Pancreas (tissue), 10 donors: Measurements from ENCODE around the gene CCDC68. TPM values are rescaled to one million over a fixed set of nuclear protein-coding genes. Genes with fewer than 3 reads are reported as not detected.

Experiments used
- ATAC-seq, 4 donors: fragments of 200-7000 bp; cut with Tn5 transposase; one replicate each; pipeline versions ENCODE4 v1.8.0 to v1.9.1; 2020; ENCODE audit warnings: mild to moderate bottlenecking in 4 of 4, moderate library complexity in 4 of 4
- DNase-seq, 6 donors: peaks; one replicate each; pipeline ENCODE4 v3.0.0-alpha.2; 2020
- FAIRE-seq: peaks from 2 replicates; lab custom pipeline; 2012; peaks lifted over from hg19 to GRCh38; lab: Jason Lieb, UNC
- H3K27ac ChIP-seq, 4 donors: fragments of 200-600 bp; sonication (generic); 1 replicate in 3 of 4; 2 replicates in 1 of 4; pipeline versions ENCODE4 v1.5.0 to v1.8.0; 2020
- H3K27me3 ChIP-seq, 4 donors: fragments of 200-600 bp; one replicate each; pipeline ENCODE4 v1.8.0; 2021
- H3K36me3 ChIP-seq, 3 donors: fragments of 200-600 bp; sonication (generic) in 1 of 3; one replicate each; pipeline versions ENCODE4 v1.5.0 to v1.8.0; 2020 to 2021
- H3K4me1 ChIP-seq, 3 donors: fragments of 200-600 bp; one replicate each; pipeline ENCODE4 v1.8.0; 2021
- H3K4me3 ChIP-seq, 4 donors: fragments of 200-600 bp; sonication (generic) in 2 of 4; one replicate each; pipeline versions ENCODE4 v1.5.0 to v1.8.0; 2020 to 2021
- H3K9me3 ChIP-seq, 4 donors: fragments of 200-600 bp; one replicate each; pipeline ENCODE4 v1.8.0; 2021
- WGBS, 2 donors: extraction: QIAGEN DNeasy Blood & Tissue Kit; methylation state at CpG; one replicate each; pipeline ENCODE4 v1.1.7; 2013; 5-methylcytosine and 5-hydroxymethylcytosine counted together
- intact Hi-C, 3 donors: fragments of 100-400 bp; cut with DNase I; formaldehyde crosslinking; loops; one replicate each; pipeline versions ENCODE4 v1.11.1 to v1.14.2; 2022
- polyA plus RNA-seq, 2 donors: library from polyadenylated mRNA; stranded (reverse); fragments of 200-250 nt; gene quantifications; one replicate each; pipeline ENCODE4 v1.2.3, GENCODE V29; 2013
- total RNA-seq, 6 donors: library from RNA; stranded (reverse); fragmentation: NEBNext Ultra II Directional in 4 of 6; extraction: Animal tissue kit (Norgen Biotek cat#: 25700) in 4 of 6; gene quantifications; one replicate each; pipeline versions ENCODE4 v1.2.1 to v1.2.4, GENCODE V29; 2021 to 2023
- TF ChIP-seq, protein P1 (sequence below), 4 donors: fragments of 200-600 bp; sonication (generic) in 3 of 4; IDR thresholded peaks; one replicate each; pipeline versions ENCODE4 v1.5.0 to v1.8.0; 2021; ENCODE audit warnings: antibody characterized with exemption in 4 of 4
- donor health status: healthy with polysubstance abuse.
- donor health status: DM: no; HTN: no; CAD: no; lungs with moderate emphysema.
- donor health status: DM: no; HTN: no; CAD: no.
- donor health status: control.
- donor health status: control.
- donor health status: Bipolar disorder and iron deficiency.
- donor health status: DM: yes; HTN: yes; CAD: no.
- donor health status: DM: no; HTN: no; CAD: no.
- donor health status: DM: no; HTN: no; CAD: no.
- donor health status: DM: yes; HTN: yes; CAD: no.

CCDC68 gene
- total and polyA plus RNA-seq, 8 donors = 0.79 to 5.0 (median 1.3) TPM

DNA sequence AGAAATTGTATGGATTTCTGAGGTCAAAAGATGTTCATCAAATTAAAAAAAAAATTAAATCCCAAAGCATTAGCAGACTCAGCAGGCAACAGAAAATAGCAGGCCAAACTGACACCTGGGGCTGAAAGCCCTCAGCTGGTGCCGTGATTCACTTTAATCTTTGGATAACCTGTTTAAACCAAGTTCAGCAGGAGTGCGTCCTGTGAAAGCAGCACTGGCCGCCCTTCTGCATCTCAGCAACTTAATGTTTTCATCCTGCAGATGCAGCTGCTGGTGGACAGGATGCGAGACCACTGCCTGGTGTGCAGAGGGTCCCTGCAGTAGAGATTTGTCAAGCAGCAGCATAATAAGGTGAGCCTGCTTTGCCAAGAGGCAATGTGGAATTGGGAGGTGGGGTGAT is 41.2 kb downstream of the CCDC68 start:
- ATAC-seq (no peak), DNase-seq (no peak), FAIRE-seq (no peak)
- intact Hi-C loops = no loop called here
- no peaks in the 10 kb centered on the region for H3K4me1 ChIP-seq
- H3K27ac ChIP-seq = no peak overlapping the region
- 88 to 94% methylated on average over 4 of the region's 4 CpGs for WGBS, 2 donors
- no peak overlapping the region for H3K4me3 ChIP-seq
- no peaks in the 10 kb centered on the region for H3K36me3 ChIP-seq
- no peaks in the 10 kb centered on the region for H3K27me3 ChIP-seq
- TF ChIP-seq, protein P1, sequence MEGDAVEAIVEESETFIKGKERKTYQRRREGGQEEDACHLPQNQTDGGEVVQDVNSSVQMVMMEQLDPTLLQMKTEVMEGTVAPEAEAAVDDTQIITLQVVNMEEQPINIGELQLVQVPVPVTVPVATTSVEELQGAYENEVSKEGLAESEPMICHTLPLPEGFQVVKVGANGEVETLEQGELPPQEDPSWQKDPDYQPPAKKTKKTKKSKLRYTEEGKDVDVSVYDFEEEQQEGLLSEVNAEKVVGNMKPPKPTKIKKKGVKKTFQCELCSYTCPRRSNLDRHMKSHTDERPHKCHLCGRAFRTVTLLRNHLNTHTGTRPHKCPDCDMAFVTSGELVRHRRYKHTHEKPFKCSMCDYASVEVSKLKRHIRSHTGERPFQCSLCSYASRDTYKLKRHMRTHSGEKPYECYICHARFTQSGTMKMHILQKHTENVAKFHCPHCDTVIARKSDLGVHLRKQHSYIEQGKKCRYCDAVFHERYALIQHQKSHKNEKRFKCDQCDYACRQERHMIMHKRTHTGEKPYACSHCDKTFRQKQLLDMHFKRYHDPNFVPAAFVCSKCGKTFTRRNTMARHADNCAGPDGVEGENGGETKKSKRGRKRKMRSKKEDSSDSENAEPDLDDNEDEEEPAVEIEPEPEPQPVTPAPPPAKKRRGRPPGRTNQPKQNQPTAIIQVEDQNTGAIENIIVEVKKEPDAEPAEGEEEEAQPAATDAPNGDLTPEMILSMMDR (IDR thresholded peaks at IDR 0.05) = no peak
- no peaks in the 10 kb centered on the region for H3K9me3 ChIP-seq

GRCh38 chr18:54916507-54916906 is 42.8 kb downstream of the CCDC68 start:
- Histone ChIP-seq H3K4me1 (no peaks in the 10 kb centered on the region), H3K4me3 (no peak overlapping the region), H3K9me3 (no peaks in the 10 kb centered on the region), H3K36me3 (no peaks in the 10 kb centered on the region), H3K27me3 (no peaks in the 10 kb centered on the region), H3K27ac (no peak overlapping the region)
- TF ChIP-seq, protein P1 (IDR thresholded peaks at IDR 0.05) = no peak
- 96 to 97% methylated on average over 3 of the region's 3 CpGs for WGBS, 2 donors
- FAIRE-seq (no peak), DNase-seq (no peak), ATAC-seq (no peak)
- intact Hi-C loops = no loop called here

GRCh38 chr18:54914816-54915215 is 44.4 kb downstream of the CCDC68 start:
- WGBS, 2 donors = 75 to 79% methylated on average over 4 of the region's 4 CpGs
- no peak overlapping the region for H3K27ac ChIP-seq
- H3K4me3 ChIP-seq = no peak overlapping the region
- intact Hi-C loops = no loop called here
- ATAC-seq = no peak
- H3K36me3 ChIP-seq = no peaks in the 10 kb centered on the region
- TF ChIP-seq, protein P1 (IDR thresholded peaks at IDR 0.05) = no peak
- H3K4me1 ChIP-seq = no peaks in the 10 kb centered on the region
- no peak for DNase-seq
- H3K9me3 ChIP-seq = no peaks in the 10 kb centered on the region
- no peak for FAIRE-seq
- H3K27me3 ChIP-seq = no peaks in the 10 kb centered on the region

GRCh38 chr18:54911551-54911950 is 47.7 kb downstream of the CCDC68 start:
- no peaks in the 10 kb centered on the region for H3K27me3 ChIP-seq
- DNase-seq (no peak), FAIRE-seq (no peak), ATAC-seq (no peak)
- no peak overlapping the region for H3K4me3 ChIP-seq
- WGBS, 2 donors = 67 to 83% methylated on average over 2 of the region's 2 CpGs
- intact Hi-C loops = no loop called here
- H3K36me3 ChIP-seq = no peaks in the 10 kb centered on the region
- H3K9me3 ChIP-seq = no peaks in the 10 kb centered on the region
- TF ChIP-seq, protein P1 (IDR thresholded peaks at IDR 0.05) = no peak
- H3K27ac ChIP-seq = no peak overlapping the region
- no peaks in the 10 kb centered on the region for H3K4me1 ChIP-seq

GRCh38 chr18:54910161-54910919 is 48.9 kb downstream of the CCDC68 start:
- no peak for FAIRE-seq
- no peak for ATAC-seq
- DNase-seq = peak in 1 of 6 donors; percentile 32
- intact Hi-C loops = no loop called here
- Histone ChIP-seq H3K36me3 (no peaks in the 10 kb centered on the region), H3K9me3 (no peaks in the 10 kb centered on the region), H3K27me3 (no peaks in the 10 kb centered on the region), H3K4me3 (no peak overlapping the region), H3K4me1 (no peaks in the 10 kb centered on the region), H3K27ac (no peak overlapping the region)
- TF ChIP-seq, protein P1 (IDR thresholded peaks at IDR 0.05) = no peak
- WGBS, 2 donors = 79 to 85% methylated on average over 6 of the region's 6 CpGs
